ENCODE results near the gene DMXL1. TPM values are rescaled to one million over a fixed set of nuclear protein-coding genes. Genes with fewer than 3 reads are reported as not detected.
"Not testable (repeated sequence)": the region's sequence is repeated elsewhere in the genome, so short reads cannot be mapped to it uniquely, and the experiment has no call there.

The DMXL1 gene
- total RNA-seq, 2 donors from 2014 or later = 21.2 to 36.0 TPM

DNA sequence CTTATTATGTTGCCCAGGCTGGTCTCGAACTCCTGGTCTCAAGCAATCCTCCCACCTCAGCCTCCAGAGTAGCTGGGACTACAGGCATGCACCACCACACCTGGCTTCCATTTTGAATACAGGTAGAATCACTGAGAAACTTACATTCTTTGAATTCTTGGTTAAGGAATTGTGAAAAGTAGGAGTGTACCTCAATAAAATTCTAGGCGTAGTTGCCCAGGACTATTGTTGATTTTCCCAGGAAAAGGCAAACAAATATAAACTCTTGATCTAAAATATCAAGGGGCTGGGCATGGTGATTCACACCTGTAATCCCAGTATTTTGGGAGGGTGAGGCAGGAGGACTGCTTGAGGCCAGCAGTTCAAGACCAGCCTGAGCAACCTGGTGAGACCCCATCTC lies 16.8 kb upstream of the DMXL1 start:
- Mint-ChIP-seq H3K4me3 (no peak overlapping the region), H3K4me1 (no peaks in the 10 kb centered on the region), H3K27me3 (no peaks in the 10 kb centered on the region), H3K9me3 (no peaks in the 10 kb centered on the region), H3K27ac (no peak overlapping the region), H3K36me3 (ENCODE audit: low read depth) (no peaks in the 10 kb centered on the region)
- no peak for ATAC-seq (replicated peaks)

DNA sequence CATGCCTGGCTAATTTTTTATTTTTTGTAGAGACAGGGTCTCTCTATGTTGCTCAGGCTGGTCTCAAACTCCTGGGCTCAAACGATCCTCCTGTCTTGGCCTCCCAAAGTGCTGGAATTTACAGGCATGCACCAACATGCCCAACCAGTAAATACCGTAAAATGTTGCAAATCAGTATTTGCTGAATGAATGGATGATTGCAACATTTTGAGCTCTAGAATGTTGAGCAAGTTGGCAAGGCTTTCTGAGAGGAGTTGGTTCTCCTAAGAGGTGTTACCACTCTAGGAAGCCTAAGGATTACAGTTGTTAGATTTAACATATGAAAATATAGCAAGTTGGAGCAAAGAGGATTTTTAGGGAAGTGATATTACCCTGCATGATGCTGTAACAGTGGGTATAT lies 15.6 kb upstream of the DMXL1 start:
- H3K9me3 Mint-ChIP-seq = no peaks in the 10 kb centered on the region
- no peak overlapping the region for H3K4me3 Mint-ChIP-seq
- H3K36me3 Mint-ChIP-seq (ENCODE audit: low read depth) = no peaks in the 10 kb centered on the region
- no peaks in the 10 kb centered on the region for H3K4me1 Mint-ChIP-seq
- H3K27me3 Mint-ChIP-seq = no peaks in the 10 kb centered on the region
- ATAC-seq (replicated peaks) = no peak
- no peak overlapping the region for H3K27ac Mint-ChIP-seq

DNA sequence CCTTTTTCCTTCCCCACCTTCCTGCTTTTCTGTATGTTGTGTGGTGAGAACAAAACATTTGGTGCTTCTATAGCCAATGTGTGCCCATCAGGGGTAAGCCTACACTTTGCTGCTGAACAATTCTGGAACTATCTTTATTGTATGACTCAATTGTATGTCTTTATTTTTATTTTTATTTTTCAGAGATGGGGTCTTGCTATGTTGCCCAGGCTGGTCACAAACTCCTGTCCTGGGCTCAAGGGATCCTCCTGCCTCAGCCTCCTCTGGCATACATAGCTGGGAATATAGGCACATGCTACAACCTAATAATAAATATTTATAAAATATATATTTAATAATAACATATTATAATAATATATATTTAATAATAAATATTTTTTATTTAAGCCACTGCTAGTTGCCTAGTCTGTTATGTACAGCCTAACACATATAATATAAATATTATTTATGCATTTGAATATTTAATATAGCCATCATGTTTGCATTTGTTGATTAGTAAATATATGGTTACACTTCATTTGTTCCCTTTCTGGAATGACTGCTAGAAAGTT lies 11.8 kb upstream of the DMXL1 start:
- no peak overlapping the region for H3K4me3 Mint-ChIP-seq
- H3K27ac Mint-ChIP-seq = no peak overlapping the region
- H3K36me3 Mint-ChIP-seq (ENCODE audit: low read depth) = no peaks in the 10 kb centered on the region
- H3K27me3 Mint-ChIP-seq = no peaks in the 10 kb centered on the region
- peaks cover 8% of the 10 kb centered on the region for H3K4me1 Mint-ChIP-seq
- ATAC-seq (replicated peaks) = no peak
- H3K9me3 Mint-ChIP-seq = no peaks in the 10 kb centered on the region

DNA sequence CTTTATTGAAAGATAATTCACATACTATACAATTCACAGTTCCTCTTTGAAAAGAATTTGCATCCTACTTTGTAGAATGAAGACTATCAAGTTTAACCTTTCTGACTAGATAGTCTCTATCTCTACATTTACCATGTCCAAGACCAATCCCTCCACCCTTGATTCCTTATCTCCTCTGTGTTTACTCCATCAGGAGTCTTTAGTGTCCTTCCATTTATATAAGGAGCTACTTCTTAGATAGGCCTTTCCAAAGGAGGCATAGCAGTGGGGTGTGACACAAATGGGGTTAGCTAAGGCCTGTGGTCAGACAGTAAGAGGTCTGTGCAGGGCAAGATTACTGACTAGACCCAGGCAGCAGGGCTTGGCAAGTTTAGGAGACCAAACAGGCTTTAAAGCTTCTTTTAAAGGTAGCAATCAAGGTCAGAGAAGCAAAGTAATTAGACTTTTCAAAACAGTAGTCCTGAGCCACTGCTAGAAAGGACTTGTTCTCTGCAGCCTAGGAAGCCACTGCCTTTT lies 11.1 kb upstream of the DMXL1 start:
- no peak overlapping the region for H3K4me3 Mint-ChIP-seq
- no peak for ATAC-seq (replicated peaks)
- no peaks in the 10 kb centered on the region for H3K9me3 Mint-ChIP-seq
- H3K36me3 Mint-ChIP-seq (ENCODE audit: low read depth) = no peaks in the 10 kb centered on the region
- H3K27me3 Mint-ChIP-seq = no peaks in the 10 kb centered on the region
- peaks cover 13% of the 10 kb centered on the region for H3K4me1 Mint-ChIP-seq
- H3K27ac Mint-ChIP-seq = no peak overlapping the region

DNA sequence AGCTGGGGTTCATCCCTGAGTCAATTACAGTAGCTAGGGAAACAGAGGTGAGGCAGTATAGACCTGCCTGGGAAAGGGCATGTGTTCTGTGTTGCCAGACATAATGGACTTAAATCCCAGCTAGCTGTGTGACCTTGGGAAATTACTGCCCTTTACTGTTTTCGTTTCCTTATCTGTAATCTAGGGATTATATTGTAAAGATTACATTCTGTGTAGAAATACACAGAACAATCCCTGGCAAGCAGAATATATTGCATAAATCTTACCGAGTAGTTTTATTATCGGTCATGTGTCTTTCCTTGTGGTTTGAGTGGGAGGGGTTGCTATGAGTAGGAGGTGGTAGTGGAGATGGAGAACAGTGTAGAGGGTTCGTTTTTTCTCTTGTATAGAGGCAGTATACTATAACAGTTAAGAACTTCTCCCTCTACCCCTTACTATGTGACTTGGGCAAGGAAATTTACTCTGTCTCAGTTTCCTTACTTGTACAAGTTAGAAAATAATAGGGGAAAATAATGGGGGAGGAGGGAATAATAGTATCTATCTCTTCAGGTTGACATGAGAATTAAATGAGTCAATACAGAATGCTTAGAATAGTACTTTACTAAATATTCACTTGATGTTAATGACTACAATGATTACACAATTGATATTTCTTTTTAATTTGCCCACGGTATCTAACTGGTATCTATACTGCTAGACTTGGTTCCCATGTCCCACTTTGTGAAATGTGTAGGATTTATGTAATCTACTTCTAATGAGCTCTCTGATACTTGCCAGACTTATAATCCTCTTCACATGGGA lies 7.1 kb upstream of the DMXL1 start:
- Mint-ChIP-seq H3K4me1 (peaks cover 13% of the 10 kb centered on the region), H3K36me3 (ENCODE audit: low read depth) (no peaks in the 10 kb centered on the region), H3K9me3 (no peaks in the 10 kb centered on the region), H3K27me3 (no peaks in the 10 kb centered on the region), H3K4me3 (peak overlapping the region; percentile 35), H3K27ac (no peak overlapping the region)
- peak; percentile 95 for ATAC-seq (replicated peaks)

DNA sequence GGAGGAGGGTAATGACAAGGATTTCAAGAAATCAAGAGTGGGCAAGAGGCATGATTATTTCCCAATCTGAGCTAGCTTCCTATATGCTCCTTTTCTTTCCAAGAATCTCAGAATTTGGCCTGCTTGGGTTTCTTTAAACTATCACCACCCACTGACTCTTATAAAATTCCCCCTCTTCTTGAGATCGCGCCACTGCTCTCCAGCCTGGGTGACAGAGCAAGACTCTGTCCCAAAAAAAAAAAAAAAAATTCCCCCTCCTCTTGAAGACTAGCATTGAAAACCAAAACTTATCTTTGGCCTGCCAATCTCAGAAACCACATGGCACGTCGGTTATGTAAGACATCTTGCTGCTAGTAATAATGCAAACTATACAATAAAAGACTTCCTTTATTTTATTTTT lies 3.4 kb upstream of the DMXL1 start:
- H3K4me1 Mint-ChIP-seq = peaks cover 13% of the 10 kb centered on the region
- H3K9me3 Mint-ChIP-seq = no peaks in the 10 kb centered on the region
- H3K4me3 Mint-ChIP-seq = no peak overlapping the region
- peaks cover 6% of the 10 kb centered on the region for H3K36me3 Mint-ChIP-seq (ENCODE audit: low read depth)
- no peak for ATAC-seq (replicated peaks)
- H3K27ac Mint-ChIP-seq = no peak overlapping the region
- H3K27me3 Mint-ChIP-seq = no peaks in the 10 kb centered on the region

DNA sequence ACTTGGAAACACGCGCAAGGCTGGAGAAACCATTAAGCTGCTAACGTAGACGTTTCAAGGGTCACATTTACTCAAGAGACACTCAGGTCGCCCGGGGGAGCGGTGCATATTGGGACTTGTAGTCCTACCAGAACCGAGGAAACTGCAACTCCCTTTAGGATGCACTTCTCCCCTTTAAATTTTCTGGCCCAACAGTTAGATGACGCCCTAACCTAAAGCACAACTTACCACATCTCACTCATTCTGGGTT lies 384 bp upstream of the DMXL1 start:
- Mint-ChIP-seq H3K4me3 (peak overlapping the region; percentile 94), H3K4me1 (peaks cover 16% of the 10 kb centered on the region), H3K36me3 (ENCODE audit: low read depth) (peaks cover 14% of the 10 kb centered on the region), H3K9me3 (no peaks in the 10 kb centered on the region), H3K27me3 (no peaks in the 10 kb centered on the region), H3K27ac (peak overlapping the region; percentile 98)
- ATAC-seq (replicated peaks) = peak; percentile 61

DNA sequence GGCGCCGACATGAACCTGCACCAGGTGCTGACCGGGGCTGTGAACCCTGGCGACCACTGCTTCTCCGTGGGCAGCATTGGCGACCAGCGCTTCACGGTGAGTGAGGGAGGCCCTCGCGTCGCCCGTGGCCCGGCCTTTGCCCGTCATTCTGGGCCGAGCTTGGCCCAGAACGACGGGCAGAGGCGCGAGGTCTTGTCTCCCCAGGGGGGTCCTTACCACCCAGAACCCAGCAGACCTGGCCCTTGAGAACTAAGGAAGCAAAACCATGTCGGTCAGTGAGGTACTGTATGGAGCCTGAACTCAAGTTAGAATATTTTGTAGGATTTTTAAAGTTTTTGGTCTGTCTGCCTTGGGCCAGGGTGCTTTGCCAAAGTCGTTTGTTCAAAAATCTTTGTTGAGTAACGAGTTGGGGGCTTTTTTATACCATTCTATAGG lies 691 bp downstream of the DMXL1 start:
- ATAC-seq (replicated peaks) = peak; percentile 7

DNA sequence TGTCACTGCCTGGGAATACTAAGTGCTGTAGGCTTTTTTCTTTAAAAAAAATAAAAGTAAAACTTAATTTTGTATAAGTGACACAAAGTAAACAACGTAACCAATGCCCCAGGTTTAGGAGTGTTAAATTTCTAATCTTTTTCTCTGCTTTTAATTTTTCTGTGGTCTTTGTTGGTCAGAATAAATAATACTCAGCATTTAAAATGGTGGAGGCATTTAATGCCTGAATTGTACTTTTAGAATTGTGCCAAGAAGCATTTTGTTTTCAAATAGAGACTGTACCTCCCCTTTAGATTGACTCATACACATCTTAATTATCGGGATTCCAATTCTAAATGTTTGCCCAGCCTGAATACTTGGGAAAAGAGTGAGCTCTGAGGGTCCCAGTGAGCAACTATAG lies 1.6 kb downstream of the DMXL1 start:
- Mint-ChIP-seq H3K27me3 (no peaks in the 10 kb centered on the region), H3K36me3 (ENCODE audit: low read depth) (peaks cover 14% of the 10 kb centered on the region), H3K4me3 (peak overlapping the region; percentile 94), H3K27ac (no peak overlapping the region), H3K9me3 (no peaks in the 10 kb centered on the region), H3K4me1 (peaks cover 22% of the 10 kb centered on the region)
- ATAC-seq (replicated peaks) = no peak

More for the DNA sequence above, 691 bp downstream of the DMXL1 start:
- no peaks in the 10 kb centered on the region for H3K9me3 Mint-ChIP-seq
- H3K4me3 Mint-ChIP-seq = peak overlapping the region; percentile 94
- H3K4me1 Mint-ChIP-seq = peaks cover 22% of the 10 kb centered on the region
- peaks cover 14% of the 10 kb centered on the region for H3K36me3 Mint-ChIP-seq (ENCODE audit: low read depth)
- H3K27ac Mint-ChIP-seq = peak overlapping the region; percentile 98
- no peaks in the 10 kb centered on the region for H3K27me3 Mint-ChIP-seq

DNA sequence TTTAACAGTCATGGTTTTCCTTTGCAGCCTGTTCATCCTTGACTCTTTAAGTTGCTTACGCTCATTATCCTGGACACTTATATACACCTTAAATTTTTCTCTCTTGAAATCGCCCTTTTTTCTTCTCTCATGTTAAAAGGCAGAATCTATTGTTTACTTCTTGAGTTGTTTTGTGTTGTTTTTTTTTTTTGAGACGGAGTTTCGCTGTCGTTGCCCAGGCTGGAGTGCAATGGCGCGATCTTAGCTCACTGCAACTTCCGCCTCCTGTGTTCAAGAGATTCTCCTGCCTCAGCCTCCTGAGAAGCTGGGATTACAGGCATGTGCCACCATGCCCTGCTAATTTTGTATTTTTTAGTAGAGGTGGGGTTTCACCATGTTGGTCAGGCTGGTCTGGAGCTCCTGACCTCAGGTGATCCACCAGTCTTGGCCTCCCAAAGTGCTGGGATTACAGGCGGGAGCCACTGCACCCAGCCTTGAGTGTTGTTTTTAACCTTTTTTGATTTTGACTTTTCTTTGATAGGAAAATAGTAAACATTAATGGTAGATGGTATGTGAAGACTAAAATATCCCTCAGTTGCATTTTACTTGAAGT lies 3.0 kb downstream of the DMXL1 start:
- H3K27ac Mint-ChIP-seq = peak overlapping the region; percentile 6
- H3K27me3 Mint-ChIP-seq; H3K9me3 Mint-ChIP-seq; ATAC-seq (replicated peaks): not testable (repeated sequence)
- H3K4me1 Mint-ChIP-seq = peaks cover 24% of the 10 kb centered on the region
- H3K4me3 Mint-ChIP-seq = peak overlapping the region; percentile 94
- peaks cover 14% of the 10 kb centered on the region for H3K36me3 Mint-ChIP-seq (ENCODE audit: low read depth)

DNA sequence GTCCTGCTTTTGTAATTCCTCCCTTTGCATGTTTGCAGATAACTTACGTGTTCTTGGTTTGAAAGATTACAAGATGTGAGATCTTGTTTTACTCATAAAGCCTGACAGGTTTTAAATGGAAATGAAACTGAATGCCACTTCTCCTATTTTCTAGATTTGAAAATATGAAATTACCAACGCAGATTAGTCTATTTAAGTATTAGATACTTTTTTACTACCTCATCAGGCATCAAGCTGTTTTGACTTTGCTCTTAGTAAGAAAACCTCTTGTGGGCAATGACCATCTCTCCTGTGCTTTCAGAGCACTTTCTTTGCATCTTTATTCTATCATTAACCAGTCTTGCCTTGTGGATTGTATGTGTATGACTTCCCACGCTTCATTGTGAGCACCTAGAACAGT lies 3.5 kb downstream of the DMXL1 start:
- H3K9me3 Mint-ChIP-seq = no peaks in the 10 kb centered on the region
- H3K27me3 Mint-ChIP-seq = no peaks in the 10 kb centered on the region
- H3K4me1 Mint-ChIP-seq = peaks cover 30% of the 10 kb centered on the region
- peaks cover 19% of the 10 kb centered on the region for H3K36me3 Mint-ChIP-seq (ENCODE audit: low read depth)
- no peak for ATAC-seq (replicated peaks)
- peak overlapping the region; percentile 6 for H3K27ac Mint-ChIP-seq
- H3K4me3 Mint-ChIP-seq = peak overlapping the region; percentile 94

DNA sequence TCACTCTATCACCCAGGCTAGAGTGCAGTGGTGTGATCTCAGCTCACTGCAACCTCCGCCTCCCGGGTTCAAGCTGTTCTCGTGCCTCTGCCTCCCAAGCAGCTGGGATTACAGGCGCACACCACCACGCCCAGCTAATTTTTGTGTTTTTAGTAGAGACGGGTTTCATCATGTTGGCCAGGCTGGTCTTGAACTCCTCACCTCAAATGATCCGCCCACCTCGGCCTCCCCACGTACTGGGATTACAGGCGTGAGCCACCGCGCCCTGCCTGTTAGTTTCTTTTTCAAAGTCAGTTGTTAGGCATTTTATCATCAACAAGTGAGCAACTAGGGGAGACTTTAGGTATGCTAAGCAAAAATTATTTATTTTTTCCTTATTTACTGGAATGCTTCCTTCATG lies 4.4 kb downstream of the DMXL1 start:
- peaks cover 36% of the 10 kb centered on the region for H3K4me1 Mint-ChIP-seq
- H3K27ac Mint-ChIP-seq; H3K9me3 Mint-ChIP-seq; H3K27me3 Mint-ChIP-seq; H3K4me3 Mint-ChIP-seq; ATAC-seq (replicated peaks): not testable (repeated sequence)
- peaks cover 24% of the 10 kb centered on the region for H3K36me3 Mint-ChIP-seq (ENCODE audit: low read depth)

DNA sequence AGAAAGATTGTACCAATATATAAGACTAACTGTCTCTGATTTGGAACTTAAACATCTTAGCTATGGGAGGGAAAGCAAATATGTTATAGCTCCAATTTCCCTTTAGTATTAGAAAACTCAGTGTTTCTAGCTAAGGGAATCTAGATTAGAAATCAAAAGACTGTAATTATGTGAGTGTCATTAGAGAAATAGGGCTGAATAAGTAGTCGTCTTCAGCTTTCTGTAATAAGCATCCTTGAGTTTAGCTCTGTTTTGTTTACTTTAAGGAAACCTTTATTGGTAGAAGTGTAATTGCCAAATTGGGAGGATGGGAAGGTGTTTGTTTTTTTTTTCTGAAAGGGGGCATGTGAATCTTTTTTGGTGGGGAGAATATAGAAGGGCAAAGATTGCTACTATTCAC lies 5.2 kb downstream of the DMXL1 start:
- Mint-ChIP-seq H3K27me3 (no peaks in the 10 kb centered on the region), H3K27ac (no peak overlapping the region), H3K36me3 (ENCODE audit: low read depth) (peaks cover 18% of the 10 kb centered on the region), H3K9me3 (no peaks in the 10 kb centered on the region), H3K4me3 (no peak overlapping the region), H3K4me1 (peaks cover 42% of the 10 kb centered on the region)
- ATAC-seq (replicated peaks) = no peak

DNA sequence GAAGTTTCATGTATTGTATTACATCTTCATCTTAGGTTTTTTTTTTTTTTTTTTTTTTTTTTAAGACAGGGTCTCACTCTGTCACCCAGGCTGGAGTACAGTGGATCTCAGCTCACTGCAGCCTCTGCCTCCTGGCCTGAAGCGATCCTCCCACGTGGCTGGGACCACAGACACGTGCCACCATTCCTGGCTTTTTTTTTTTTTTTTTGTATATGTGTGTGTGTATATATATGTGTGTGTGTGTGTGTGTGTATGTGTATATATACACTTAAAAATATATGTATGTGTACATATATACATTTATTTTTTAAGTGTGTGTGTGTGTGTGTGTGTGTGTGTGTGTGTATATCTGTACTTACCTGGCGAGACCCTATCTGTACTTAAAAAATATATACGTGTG lies 6.6 kb downstream of the DMXL1 start:
- Mint-ChIP-seq H3K9me3 (no peaks in the 10 kb centered on the region), H3K27ac (no peak overlapping the region), H3K4me3 (no peak overlapping the region), H3K4me1 (peaks cover 42% of the 10 kb centered on the region), H3K27me3 (no peaks in the 10 kb centered on the region), H3K36me3 (ENCODE audit: low read depth) (peaks cover 17% of the 10 kb centered on the region)
- ATAC-seq (replicated peaks) = no peak

Measured in activated T-helper 17 cell treated with anti-CD3 and anti-CD28 coated beads, Interleukin-2, amount 50 U/mL, for 72 hours (primary cell).